Muscle layer of colon (tissue), 2 donors: ENCODE measurements around the gene SCUBE2.

Experiments used
- H3K27ac ChIP-seq: one replicate; pipeline ENCODE4 v1.7.0; 2013; ENCODE audit warnings: low read depth, mild to moderate bottlenecking, low read length, moderate library complexity
- H3K27me3 ChIP-seq, 2 donors: one replicate each; pipeline ENCODE4 v1.7.0; 2013; ENCODE audit warnings: low read length in 2 of 2, mild to moderate bottlenecking in 2 of 2; ENCODE audit not compliant: insufficient read depth in 2 of 2, control insufficient read depth in 1 of 2
- H3K36me3 ChIP-seq: one replicate; pipeline ENCODE4 v1.7.0; 2013; ENCODE audit warnings: mild to moderate bottlenecking, low read length; ENCODE audit not compliant: insufficient read depth
- H3K4me1 ChIP-seq: one replicate; pipeline ENCODE4 v1.7.0; 2013; ENCODE audit warnings: mild to moderate bottlenecking, low read length; ENCODE audit not compliant: insufficient read depth
- H3K4me3 ChIP-seq, 2 donors: one replicate each; pipeline ENCODE4 v1.7.0; 2013; ENCODE audit warnings: low read length in 2 of 2, low read depth in 1 of 2, mild to moderate bottlenecking in 1 of 2, moderate library complexity in 1 of 2
- H3K9ac ChIP-seq: one replicate; pipeline ENCODE4 v1.7.0; 2013; ENCODE audit warnings: low read length
- H3K9me3 ChIP-seq: one replicate; pipeline ENCODE4 v1.7.0; 2013; ENCODE audit warnings: mild to moderate bottlenecking, low read length
- donor health status: abdominal sarcoma.
- donor health status: Adenocarcinoma of cecum.

SCUBE2 gene

GRCh38 chr11:9091044-9091922, at the start of gene SCUBE2:
Gene SCUBE2, minus strand, starts transcription at chr11:9091599. Its CDS starts 71 bp downstream, at chr11:9091528.
- Histone ChIP-seq H3K9ac (no peak within 1 kb of the TSS), H3K4me1 (peaks cover 7% of the 10 kb centered on the region), H3K27ac (no peak within 1 kb of the TSS), H3K36me3 (no peaks in the 10 kb centered on the region), H3K9me3 (no peaks in the 10 kb centered on the region), H3K4me3 (peak within 1 kb of the TSS; percentile 47 to 57), H3K27me3 (peaks cover 8 to 11% of the 10 kb centered on the region in 2 donors)

GRCh38 chr11:9141186-9141585, 49.8 kb upstream of the SCUBE2 start:
- peaks cover 63% of the 10 kb centered on the region for H3K36me3 ChIP-seq
- H3K4me3 ChIP-seq = no peak overlapping the region
- H3K27me3 ChIP-seq = no peaks in the 10 kb centered on the region
- H3K9ac ChIP-seq = no peak overlapping the region
- no peak overlapping the region for H3K27ac ChIP-seq
- peaks cover 5% of the 10 kb centered on the region for H3K4me1 ChIP-seq
- H3K9me3 ChIP-seq = no peaks in the 10 kb centered on the region

DNA sequence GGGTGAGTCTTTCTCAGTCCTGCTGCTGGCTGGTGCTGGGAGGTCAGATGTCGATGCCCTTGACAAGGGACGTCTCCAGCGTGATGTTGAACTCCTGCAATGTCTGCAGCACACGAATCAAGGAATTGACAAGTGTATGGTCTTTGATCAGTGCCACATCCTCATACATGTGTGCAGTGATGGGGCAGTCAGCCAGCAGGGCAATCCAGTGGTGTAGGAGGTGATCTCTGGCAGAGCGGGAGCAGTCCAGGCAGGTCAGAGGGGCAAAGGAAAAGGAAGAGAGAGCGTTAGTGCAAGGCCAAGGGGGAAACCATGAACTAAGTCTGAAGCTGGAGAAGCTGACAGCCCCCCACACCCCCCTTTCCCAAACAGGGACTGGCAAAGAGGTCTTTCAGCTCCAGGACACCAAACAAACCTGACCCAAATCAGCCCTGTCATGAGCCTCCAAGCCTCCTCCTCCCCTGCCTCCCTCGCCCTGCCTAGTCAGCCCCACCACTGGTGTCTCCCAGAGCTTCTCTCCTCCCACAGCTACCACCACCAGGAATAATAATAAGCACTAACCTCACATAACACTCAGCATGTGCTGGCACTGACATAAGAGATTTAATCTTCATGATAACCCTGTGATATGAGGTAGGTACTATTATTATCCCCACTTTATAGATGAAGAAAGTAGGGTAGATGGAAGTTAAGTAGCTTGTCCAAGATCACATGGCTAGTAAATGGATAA, 48.4 kb upstream of the SCUBE2 start:
- H3K4me1 ChIP-seq = peaks cover 5% of the 10 kb centered on the region
- H3K27me3 ChIP-seq = no peaks in the 10 kb centered on the region
- peaks cover 49% of the 10 kb centered on the region for H3K36me3 ChIP-seq
- H3K9me3 ChIP-seq = no peaks in the 10 kb centered on the region
- no peak overlapping the region for H3K27ac ChIP-seq
- no peak overlapping the region for H3K4me3 ChIP-seq
- no peak overlapping the region for H3K9ac ChIP-seq

GRCh38 chr11:9138612-9139579, 47.5 kb upstream of the SCUBE2 start:
- Histone ChIP-seq H3K9me3 (no peaks in the 10 kb centered on the region), H3K27me3 (no peaks in the 10 kb centered on the region), H3K4me3 (no peak overlapping the region), H3K9ac (no peak overlapping the region), H3K36me3 (peaks cover 42% of the 10 kb centered on the region), H3K27ac (no peak overlapping the region), H3K4me1 (peaks cover 5% of the 10 kb centered on the region)

DNA sequence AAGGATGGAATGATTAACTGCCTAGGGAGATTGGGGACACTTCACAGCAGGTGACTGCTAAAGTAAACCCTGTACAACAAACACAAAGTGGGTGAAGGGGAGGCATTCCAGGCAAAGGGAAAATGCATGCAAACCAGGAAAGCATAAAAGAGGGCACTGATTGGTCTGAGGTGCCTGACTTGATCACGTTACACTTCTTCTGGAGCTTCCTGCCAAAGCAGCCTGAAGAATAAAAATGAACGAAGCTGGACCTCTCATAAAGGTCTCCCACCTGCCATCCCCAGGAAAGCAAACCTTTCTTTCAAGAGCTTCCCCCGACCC, 46.7 kb upstream of the SCUBE2 start:
- H3K4me3 ChIP-seq = no peak overlapping the region
- peaks cover 34% of the 10 kb centered on the region for H3K36me3 ChIP-seq
- H3K4me1 ChIP-seq = peaks cover 5% of the 10 kb centered on the region
- no peak overlapping the region for H3K9ac ChIP-seq
- no peaks in the 10 kb centered on the region for H3K27me3 ChIP-seq
- no peak overlapping the region for H3K27ac ChIP-seq
- no peaks in the 10 kb centered on the region for H3K9me3 ChIP-seq

- Histone ChIP-seq H3K36me3 (peaks cover 28% of the 10 kb centered on the region), H3K4me3 (no peak overlapping the region), H3K9me3 (no peaks in the 10 kb centered on the region), H3K27ac (no peak overlapping the region), H3K4me1 (peaks cover 5% of the 10 kb centered on the region), H3K27me3 (no peaks in the 10 kb centered on the region), H3K9ac (no peak overlapping the region)
Observed at GRCh38 chr11:9137293-9138132, 46.1 kb upstream of the SCUBE2 start.

- H3K27me3 ChIP-seq = no peaks in the 10 kb centered on the region
- H3K27ac ChIP-seq = no peak overlapping the region
- peaks cover 5% of the 10 kb centered on the region for H3K4me1 ChIP-seq
- H3K4me3 ChIP-seq = no peak overlapping the region
- H3K36me3 ChIP-seq = peaks cover 20% of the 10 kb centered on the region
- H3K9ac ChIP-seq = no peak overlapping the region
- no peaks in the 10 kb centered on the region for H3K9me3 ChIP-seq
Observed at GRCh38 chr11:9136741-9137140, 45.3 kb upstream of the SCUBE2 start.

DNA sequence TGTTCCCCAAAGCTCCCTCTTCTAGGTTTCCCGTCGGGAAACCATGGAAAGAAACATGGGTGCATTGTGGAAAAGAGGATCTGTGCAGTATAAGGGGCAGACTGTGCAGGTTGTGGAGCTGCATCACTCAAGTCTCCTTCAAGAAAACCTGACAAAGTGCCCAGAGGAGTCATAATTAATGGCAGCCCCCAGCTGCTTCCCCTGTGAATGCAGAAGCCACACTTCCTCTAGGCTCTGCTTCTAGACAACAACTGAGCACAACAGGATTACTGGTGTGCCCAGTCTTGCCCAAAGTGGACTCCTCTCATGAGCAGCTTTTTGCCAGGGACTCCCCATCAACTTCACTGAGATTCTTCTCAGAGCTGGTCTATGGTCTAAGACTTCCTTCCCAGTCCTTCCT, 42.6 kb upstream of the SCUBE2 start:
- Histone ChIP-seq H3K4me1 (peaks cover 5% of the 10 kb centered on the region), H3K36me3 (no peaks in the 10 kb centered on the region), H3K9ac (no peak overlapping the region)

DNA sequence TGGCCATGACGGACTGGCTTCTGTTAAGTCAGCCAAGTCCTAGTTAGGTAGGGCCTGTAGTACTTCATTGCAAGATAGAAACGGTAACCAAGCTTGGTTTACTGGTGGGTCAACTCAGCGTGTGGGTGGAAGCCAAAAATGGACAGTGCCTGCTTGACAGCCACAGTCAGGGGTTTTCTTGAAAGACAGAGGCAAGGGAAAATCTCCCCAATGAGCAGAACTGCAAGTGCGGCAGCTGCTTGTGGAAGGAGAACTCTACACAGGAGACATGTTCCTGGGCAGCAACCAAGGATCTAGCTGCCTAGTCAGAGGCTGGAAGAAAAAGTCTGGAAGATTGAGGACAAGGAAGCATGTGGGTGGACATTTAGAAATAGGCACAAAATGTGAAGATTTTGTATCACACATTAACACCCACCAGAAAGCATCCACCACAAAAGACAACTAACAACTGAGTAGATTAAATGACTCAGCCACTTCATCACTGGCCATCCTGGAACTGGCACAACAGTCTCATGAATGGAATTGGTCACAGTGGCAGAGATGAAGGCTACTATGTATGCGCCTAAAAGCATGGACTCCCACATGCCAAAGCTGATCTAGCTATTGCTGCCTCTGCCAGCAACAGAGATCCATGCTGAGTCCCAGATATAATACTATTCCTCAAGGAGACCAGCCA, 40.9 kb upstream of the SCUBE2 start:
- Histone ChIP-seq H3K4me1 (peaks cover 1% of the 10 kb centered on the region), H3K4me3 (no peak overlapping the region), H3K9me3 (no peaks in the 10 kb centered on the region), H3K36me3 (no peaks in the 10 kb centered on the region), H3K9ac (no peak overlapping the region), H3K27ac (no peak overlapping the region), H3K27me3 (no peaks in the 10 kb centered on the region)

More for the DNA sequence above, 42.6 kb upstream of the SCUBE2 start:
- H3K27ac ChIP-seq = no peak overlapping the region
- no peaks in the 10 kb centered on the region for H3K27me3 ChIP-seq
- H3K9me3 ChIP-seq = no peaks in the 10 kb centered on the region
- no peak overlapping the region for H3K4me3 ChIP-seq

DNA sequence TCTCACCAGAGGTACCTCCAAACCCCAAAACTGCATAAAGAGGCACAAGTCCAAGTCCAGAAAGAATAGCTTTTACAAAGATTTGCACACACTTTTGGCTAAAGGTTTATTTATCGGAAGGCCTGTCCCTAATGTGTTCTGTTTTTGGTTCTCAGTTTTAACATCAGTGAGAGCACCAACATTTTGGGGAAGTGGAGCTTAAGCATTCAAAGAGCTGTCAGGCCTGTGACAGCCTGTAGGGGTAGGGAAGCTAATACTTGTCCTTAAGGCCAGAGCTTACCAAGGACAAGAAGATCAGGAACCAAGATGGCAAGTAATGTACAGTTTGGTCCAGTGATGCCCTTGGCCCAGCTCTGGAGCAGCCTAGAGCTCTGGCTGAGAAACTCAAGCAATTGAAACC, 38.9 kb upstream of the SCUBE2 start:
- Histone ChIP-seq H3K27ac (no peak overlapping the region), H3K4me1 (no peaks in the 10 kb centered on the region), H3K36me3 (no peaks in the 10 kb centered on the region), H3K9me3 (no peaks in the 10 kb centered on the region), H3K4me3 (no peak overlapping the region), H3K27me3 (no peaks in the 10 kb centered on the region), H3K9ac (no peak overlapping the region)
